Right ventricle myocardium inferior (tissue), 1 donor: ENCODE data around the gene CRISPLD2. TPM values are rescaled to one million over a fixed set of nuclear protein-coding genes. Genes with fewer than 3 reads are reported as not detected.

ENCODE experiments used
- ATAC-seq: fragments of 200-7000 bp; cut with Tn5 transposase; one replicate; pipeline ENCODE4 v1.9.1; 2020; ENCODE audit warnings: mild to moderate bottlenecking, moderate library complexity
- DNase-seq: peaks from one replicate; pipeline ENCODE4 v3.0.0; 2021; ENCODE audit errors: missing footprints
- intact Hi-C: fragments of 100-400 bp; cut with DNase I; formaldehyde crosslinking; loops from one replicate; pipeline ENCODE4 v1.11.0; 2022
- total RNA-seq: library from RNA; stranded (reverse); fragmentation: NEBNext Ultra II Directional; extraction: Animal tissue kit (Norgen Biotek cat#: 25700); gene quantifications from one replicate; pipeline ENCODE4 v1.2.1, GENCODE V29; 2021
- donor health status: DM: no; HTN: yes; CAD: no; lungs with severe emphysema.

CRISPLD2 gene
- total RNA-seq, 1 donor from 2014 or later, result 38.1 TPM

DNA sequence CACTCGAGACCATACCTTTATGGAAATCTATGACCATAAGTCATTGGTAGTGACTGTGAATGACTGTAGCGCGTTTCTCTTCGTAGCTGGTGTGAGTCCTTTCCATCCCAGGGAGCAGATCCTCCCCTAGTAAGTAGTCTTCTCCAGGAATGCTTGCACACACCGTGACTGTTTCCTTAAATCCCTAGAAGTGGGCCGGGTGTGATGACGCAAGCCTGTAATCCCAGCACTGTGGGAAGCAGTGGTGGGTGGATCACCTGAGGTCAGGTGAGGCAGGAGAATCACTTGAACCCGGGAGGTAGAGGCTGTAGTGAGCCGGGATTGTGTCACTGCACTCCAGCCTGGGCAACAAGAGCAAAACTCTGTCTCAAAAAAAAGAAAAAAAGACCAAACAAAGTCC, 70.6 kb downstream of the CRISPLD2 start:
- DNase-seq (no peak), ATAC-seq (no peak)
- intact Hi-C loops, result no loop called here

GRCh38 chr16:84891149-84891795, 71.5 kb downstream of the CRISPLD2 start:
- intact Hi-C loops, result no loop called here
- DNase-seq, result no peak
- no peak for ATAC-seq

- ATAC-seq, result no peak
- intact Hi-C loops, result no loop called here
- DNase-seq, result no peak
Observed at GRCh38 chr16:84892097-84892496, 72.3 kb downstream of the CRISPLD2 start.

DNA sequence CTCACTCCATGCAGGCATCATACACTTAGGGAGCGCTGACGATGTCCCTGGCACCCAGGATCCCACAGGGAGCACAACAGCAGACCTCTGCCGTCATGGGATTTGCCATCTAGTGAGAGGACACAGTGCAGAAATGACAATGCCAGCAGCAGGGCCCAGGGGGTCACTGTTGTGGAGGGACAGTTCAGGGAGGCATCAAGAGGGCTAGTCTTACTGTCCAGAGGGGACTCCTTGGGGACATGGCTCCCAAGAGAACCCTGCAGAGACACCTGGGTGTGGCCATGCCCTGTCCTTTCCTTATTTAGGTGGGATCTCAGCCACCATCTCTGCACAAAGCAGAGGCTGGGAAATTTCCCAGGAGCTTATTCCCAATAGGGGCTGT, 73.7 kb downstream of the CRISPLD2 start:
- no peak for DNase-seq
- no peak for ATAC-seq
- intact Hi-C loops, result no loop called here

DNA sequence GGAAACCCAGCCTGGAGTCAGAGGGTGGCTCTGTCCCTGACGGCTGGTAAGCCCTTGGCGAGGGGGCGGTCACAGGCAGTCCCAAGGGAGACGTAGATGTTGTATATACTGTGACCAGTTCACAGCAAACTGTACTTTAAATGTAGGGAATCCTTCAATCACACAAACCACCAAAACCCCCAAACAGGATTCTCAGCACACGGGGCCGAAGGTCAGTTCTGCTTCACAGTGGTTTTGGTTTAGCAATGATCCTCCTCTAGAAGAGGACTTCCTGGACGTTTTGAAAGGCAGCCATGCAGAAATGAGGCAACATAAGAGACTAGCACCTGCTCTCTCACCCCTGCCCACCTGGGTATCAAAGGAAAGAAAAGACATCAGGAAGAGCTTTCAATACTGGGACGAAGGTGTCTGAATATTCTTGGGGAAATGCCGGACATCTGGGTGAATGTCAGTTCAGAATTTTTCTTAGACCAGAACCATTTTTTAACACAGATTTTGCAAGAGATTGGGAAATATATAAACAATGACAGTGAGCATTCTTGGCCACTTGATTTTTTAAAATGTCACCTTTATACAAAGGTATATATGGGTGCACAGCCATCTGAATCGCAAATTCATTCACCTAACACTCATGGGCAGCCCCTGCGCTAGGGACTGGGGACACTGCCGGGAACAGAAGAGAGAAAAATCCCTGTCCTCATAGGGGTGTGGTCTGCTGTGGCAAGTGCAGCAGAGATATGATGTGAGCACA, 74.2 kb downstream of the CRISPLD2 start:
- intact Hi-C loops, result no loop called here
- DNase-seq, result no peak
- ATAC-seq, result no peak

GRCh38 chr16:84895016-84895415, 75.2 kb downstream of the CRISPLD2 start:
- ATAC-seq, result no peak
- intact Hi-C loops, result no loop called here
- DNase-seq, result no peak

GRCh38 chr16:84896847-84897246, 77.1 kb downstream of the CRISPLD2 start:
- ATAC-seq, result no peak
- intact Hi-C loops, result no loop called here
- no peak for DNase-seq

DNA sequence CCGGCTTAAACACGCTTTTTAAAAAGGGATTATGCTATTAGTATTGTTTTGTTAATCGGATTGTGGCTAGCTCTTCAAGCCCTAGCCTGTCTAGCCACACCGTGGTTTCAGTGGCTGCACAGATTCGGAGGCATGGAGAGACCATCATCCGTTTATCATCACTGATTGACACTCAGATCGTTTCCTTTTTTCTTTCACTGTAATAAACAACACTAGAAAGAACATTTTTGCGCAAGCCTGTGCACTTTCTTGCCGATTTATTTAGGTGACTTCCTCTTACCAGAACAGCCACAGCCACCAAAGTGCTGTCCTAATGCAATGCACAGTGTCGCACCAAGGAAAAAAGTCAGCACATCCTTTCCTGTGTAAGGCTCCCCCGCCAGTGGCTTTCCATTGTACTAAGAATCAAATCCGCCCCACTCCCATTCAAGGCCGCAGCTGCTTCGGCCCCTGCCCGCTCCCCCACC, 78.2 kb downstream of the CRISPLD2 start:
- DNase-seq (peak; percentile 76), ATAC-seq (peak; percentile 61)
- intact Hi-C loops, result no loop called here

GRCh38 chr16:84898447-84898846, 78.7 kb downstream of the CRISPLD2 start:
- DNase-seq, result no peak
- intact Hi-C loops, result no loop called here

DNA sequence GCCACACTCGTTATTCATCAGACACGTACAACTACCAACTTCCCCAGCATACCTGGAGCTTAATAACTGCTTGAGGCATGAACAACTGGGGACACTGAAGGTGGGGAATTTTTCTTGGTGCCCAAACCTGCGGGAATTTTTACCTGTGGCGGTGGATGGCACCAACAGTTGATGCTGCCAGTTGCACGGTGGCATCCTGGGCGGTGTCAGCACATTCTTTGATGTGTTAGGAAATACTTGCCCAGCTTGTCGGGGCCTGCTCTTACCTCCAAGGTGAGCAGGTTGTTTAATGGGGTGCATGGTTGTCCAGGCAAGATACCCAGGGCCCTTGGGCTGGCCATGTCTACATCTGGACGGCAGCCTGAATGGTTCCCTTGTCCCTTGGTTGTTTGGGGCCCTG, 79.6 kb downstream of the CRISPLD2 start:
- DNase-seq (no peak), ATAC-seq (no peak)
- intact Hi-C loops, result no loop called here

More at GRCh38 chr16:84898447-84898846, 78.7 kb downstream of the CRISPLD2 start:
- peak; percentile 26 for ATAC-seq

- intact Hi-C loops, result no loop called here
- ATAC-seq (no peak), DNase-seq (no peak)
Observed at GRCh38 chr16:84905965-84906460, 86.2 kb downstream of the CRISPLD2 start.

DNA sequence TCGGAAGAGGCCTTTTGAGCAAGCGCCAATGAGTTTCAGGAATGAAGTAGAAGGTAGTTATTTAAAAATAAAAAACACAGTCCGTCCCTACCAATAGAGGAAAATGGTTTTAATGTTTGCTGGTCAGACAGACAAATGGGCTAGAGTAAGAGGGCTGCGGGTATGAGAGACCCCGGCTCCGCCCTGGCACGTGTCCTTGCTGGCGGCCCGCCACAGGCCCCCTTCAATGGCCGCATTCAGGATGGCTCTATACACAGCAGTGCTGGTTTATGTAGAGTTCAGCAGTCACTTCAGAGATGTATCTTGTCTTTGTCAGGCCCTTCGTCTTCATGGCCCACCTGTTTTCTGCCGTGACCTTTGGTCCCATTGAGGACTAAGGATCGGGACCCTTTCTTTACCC, 87.3 kb downstream of the CRISPLD2 start:
- no peak for ATAC-seq
- DNase-seq, result peak; percentile 65
- intact Hi-C loops, result no loop called here

- DNase-seq (peak; percentile 72), ATAC-seq (peak; percentile 67)
- intact Hi-C loops, result no loop called here
Observed at GRCh38 chr16:84907575-84907974, 87.8 kb downstream of the CRISPLD2 start.

- ATAC-seq (no peak), DNase-seq (peak; percentile 33)
- intact Hi-C loops, result no loop called here
Observed at GRCh38 chr16:84909476-84910085, 89.8 kb downstream of the CRISPLD2 start.

GRCh38 chr16:84911486-84912216, 91.9 kb downstream of the CRISPLD2 start:
- intact Hi-C loops, result no loop called here
- peak; percentile 64 for DNase-seq

GRCh38 chr16:84913315-84913714, 93.5 kb downstream of the CRISPLD2 start:
- ATAC-seq (peak; percentile 82), DNase-seq (peak; percentile 77)
- intact Hi-C loops, result no loop called here

More at GRCh38 chr16:84911486-84912216, 91.9 kb downstream of the CRISPLD2 start:
- ATAC-seq, result no peak

DNA sequence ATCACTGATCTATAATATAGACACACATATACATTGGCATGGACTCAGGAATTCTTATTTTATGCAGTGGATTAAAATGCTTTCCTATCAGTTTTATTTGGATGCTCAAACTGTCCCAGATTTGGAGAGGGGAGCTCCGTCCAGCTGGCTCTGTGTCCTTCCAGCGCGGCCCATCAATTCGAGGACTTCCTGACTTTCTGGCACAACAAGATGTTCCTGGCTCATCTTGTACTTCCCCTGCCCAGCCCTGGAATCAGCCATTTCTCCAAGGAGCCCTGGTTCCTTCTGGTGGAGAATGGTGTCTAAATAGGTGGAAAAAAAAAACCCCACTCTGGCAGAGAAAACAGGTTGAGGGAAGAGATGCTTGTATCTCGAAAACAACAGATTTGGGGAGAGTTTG, 94.5 kb downstream of the CRISPLD2 start:
- ATAC-seq, result peak; percentile 82
- intact Hi-C loops, result no loop called here
- DNase-seq, result peak; percentile 67

- DNase-seq (peak; percentile 28), ATAC-seq (no peak)
- intact Hi-C loops, result no loop called here
Observed at GRCh38 chr16:84916178-84916577, 96.4 kb downstream of the CRISPLD2 start.

- ATAC-seq, result no peak
- peak; percentile 11 for DNase-seq
- intact Hi-C loops, result no loop called here
Observed at GRCh38 chr16:84916850-84917249, 97.1 kb downstream of the CRISPLD2 start.
